Measurements from ENCODE around the gene BCAS4. TPM values are rescaled to one million over a fixed set of nuclear protein-coding genes. Genes with fewer than 3 reads are reported as not detected.

The BCAS4 gene
- total RNA-seq, 2 donors from 2014 or later = 9.5 to 25.2 TPM

DNA sequence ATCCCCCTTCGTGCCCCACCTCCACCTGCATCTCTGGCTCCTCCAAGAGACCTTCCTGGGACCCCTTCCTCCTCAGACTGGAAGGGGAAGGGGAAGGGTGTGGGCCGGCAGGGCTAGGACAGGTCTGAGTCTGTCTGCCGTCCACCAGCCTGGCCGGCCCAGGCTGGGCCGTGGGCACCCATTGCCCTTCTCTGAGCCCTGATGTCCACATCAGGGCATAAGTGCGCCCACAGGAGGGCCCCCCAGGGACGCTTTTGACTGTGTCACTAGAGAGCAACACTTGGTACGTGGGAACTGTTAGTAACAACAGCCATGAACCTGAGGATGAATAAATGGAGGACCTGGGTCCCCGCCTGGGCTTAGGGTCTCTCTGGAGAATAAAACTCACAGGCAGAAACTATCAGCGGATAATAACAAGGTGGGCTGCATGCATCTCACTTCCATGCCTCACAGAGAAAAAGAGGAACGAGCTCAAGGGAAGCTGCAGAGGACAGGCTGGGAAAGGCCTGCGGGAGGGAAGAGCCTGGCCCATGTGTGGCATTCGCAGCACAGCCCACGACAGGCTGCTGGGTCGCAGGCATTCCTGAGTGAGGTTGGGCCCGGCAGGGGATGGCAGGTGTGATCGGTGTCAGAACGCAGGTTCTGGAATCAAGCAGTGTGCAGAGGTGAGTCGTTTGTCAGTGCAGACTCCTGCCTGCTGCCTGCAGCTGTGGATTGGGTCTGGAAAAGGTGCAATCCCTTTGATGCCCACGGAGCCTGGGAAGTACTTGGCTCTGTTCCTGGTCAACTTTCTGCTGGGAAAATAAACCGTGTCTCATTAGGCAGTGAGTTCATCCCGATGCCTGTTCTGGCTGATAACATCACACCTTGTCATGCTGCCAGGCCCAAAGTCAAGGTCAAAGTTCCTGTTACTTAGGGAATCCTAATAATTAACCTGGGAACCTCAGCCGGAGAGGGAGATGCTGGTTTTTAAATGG, 60.9 kb downstream of the BCAS4 start:
- TF ChIP-seq, protein P1, sequence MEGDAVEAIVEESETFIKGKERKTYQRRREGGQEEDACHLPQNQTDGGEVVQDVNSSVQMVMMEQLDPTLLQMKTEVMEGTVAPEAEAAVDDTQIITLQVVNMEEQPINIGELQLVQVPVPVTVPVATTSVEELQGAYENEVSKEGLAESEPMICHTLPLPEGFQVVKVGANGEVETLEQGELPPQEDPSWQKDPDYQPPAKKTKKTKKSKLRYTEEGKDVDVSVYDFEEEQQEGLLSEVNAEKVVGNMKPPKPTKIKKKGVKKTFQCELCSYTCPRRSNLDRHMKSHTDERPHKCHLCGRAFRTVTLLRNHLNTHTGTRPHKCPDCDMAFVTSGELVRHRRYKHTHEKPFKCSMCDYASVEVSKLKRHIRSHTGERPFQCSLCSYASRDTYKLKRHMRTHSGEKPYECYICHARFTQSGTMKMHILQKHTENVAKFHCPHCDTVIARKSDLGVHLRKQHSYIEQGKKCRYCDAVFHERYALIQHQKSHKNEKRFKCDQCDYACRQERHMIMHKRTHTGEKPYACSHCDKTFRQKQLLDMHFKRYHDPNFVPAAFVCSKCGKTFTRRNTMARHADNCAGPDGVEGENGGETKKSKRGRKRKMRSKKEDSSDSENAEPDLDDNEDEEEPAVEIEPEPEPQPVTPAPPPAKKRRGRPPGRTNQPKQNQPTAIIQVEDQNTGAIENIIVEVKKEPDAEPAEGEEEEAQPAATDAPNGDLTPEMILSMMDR (conservative IDR thresholded peaks at IDR 0.05) = no peak
- WGBS, 2 experiments (ENCODE audit: insufficient coverage in 1 of 2, insufficient read length in 1 of 2) = 70 to 77% methylated on average over 18 to 23 of the region's 23 CpGs
- no peak overlapping the region for H3K4me3 Mint-ChIP-seq
- H3K9me3 Mint-ChIP-seq = no peaks in the 10 kb centered on the region
- peak; percentile 93 for DNase-seq
- peaks cover 13% of the 10 kb centered on the region for H3K4me1 ChIP-seq (ENCODE audit: control insufficient read depth, insufficient read depth, low read length)
- H3K36me3 ChIP-seq (ENCODE audit: control insufficient read depth, insufficient read depth, low read length) = no peaks in the 10 kb centered on the region
- H3K9me3 ChIP-seq (ENCODE audit: control insufficient read depth, low read length) = no peaks in the 10 kb centered on the region
- peak overlapping the region; percentile 55 for H3K9ac ChIP-seq (ENCODE audit: extremely low read depth, low read length, poor library complexity, severe bottlenecking)
- H3K4me1 Mint-ChIP-seq = peaks cover 18% of the 10 kb centered on the region
- no peaks in the 10 kb centered on the region for H3K36me3 Mint-ChIP-seq (ENCODE audit: low read depth)
- no peak overlapping the region for H3K27ac ChIP-seq (ENCODE audit: low read depth, low read length)
- peak overlapping the region; percentile 84 for H3K27ac Mint-ChIP-seq
- peak overlapping the region; percentile 3 for H3K4me3 ChIP-seq (ENCODE audit: low read length)
- H3K27me3 Mint-ChIP-seq (ENCODE audit: insufficient read depth) = no peaks in the 10 kb centered on the region
- H3K27me3 ChIP-seq (ENCODE audit: control insufficient read depth, insufficient read depth, low read length, poor library complexity, severe bottlenecking) = no peaks in the 10 kb centered on the region

DNA sequence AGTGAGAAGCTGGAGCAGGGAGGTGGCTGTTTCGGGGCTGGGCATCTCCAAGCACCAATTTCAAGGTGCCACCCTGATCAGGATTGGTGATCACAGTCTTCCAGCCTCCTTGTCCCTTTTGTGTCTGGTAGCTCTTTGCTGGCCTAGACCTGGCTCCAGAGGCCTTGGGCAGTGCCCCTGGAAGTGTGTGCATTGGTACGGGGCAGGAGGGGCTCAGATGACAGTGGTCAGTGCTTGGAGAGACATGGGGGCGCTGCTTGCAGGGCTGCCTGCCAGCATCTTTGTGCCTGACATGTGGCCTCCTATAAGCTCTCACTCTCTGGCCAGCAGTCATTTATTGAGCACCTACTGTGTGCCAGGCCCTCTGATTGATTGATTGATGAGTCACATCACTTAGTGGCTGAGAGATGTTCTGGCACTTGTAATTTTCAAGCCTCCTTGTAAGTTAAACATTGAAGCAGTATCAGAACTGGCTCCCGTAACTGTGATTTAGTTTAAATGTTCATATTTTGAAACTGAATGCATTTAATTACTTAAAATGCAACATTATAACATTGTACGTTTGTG, 61.7 kb downstream of the BCAS4 start:
- peak overlapping the region; percentile 84 for H3K27ac Mint-ChIP-seq
- Histone ChIP-seq H3K4me3 (ENCODE audit: low read length) (peak overlapping the region; percentile 3), H3K9ac (ENCODE audit: extremely low read depth, low read length, poor library complexity, severe bottlenecking) (no peak overlapping the region)

DNA sequence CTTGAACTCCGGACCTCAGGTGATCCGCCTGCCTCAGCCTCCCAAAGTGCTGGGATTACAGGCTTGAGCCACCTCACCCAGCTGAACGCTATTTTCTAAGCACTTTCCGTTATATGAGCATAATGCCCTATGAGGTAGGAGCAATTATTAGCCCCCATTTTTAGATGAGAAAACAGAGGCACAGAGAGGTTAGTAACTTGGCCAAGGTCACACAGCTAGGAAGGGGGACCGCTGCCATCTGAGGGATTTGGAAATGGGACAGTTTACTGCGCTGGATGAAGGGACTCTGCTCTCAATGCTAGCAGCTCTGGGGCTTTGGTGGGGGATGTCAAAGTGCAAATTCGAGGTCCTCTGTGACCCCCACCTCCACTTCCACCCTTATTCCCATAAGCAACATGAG, 62.5 kb downstream of the BCAS4 start:
- Mint-ChIP-seq H3K36me3 (ENCODE audit: low read depth) (no peaks in the 10 kb centered on the region), H3K4me1 (peaks cover 9% of the 10 kb centered on the region), H3K9me3 (no peaks in the 10 kb centered on the region), H3K27ac (no peak overlapping the region), H3K27me3 (ENCODE audit: insufficient read depth) (no peaks in the 10 kb centered on the region), H3K4me3 (no peak overlapping the region)
- no peak for DNase-seq
- H3K9me3 ChIP-seq (ENCODE audit: control insufficient read depth, low read length) = no peaks in the 10 kb centered on the region
- H3K27me3 ChIP-seq (ENCODE audit: control insufficient read depth, insufficient read depth, low read length, poor library complexity, severe bottlenecking) = no peaks in the 10 kb centered on the region
- 91 to 95% methylated on average over 4 to 6 of the region's 7 CpGs for WGBS, 2 experiments (ENCODE audit: insufficient coverage in 1 of 2, insufficient read length in 1 of 2)
- no peak overlapping the region for H3K27ac ChIP-seq (ENCODE audit: low read depth, low read length)
- H3K9ac ChIP-seq (ENCODE audit: extremely low read depth, low read length, poor library complexity, severe bottlenecking) = no peak overlapping the region
- TF ChIP-seq, protein P1 (conservative IDR thresholded peaks at IDR 0.05) = no peak
- no peak overlapping the region for H3K4me3 ChIP-seq (ENCODE audit: low read length)
- H3K4me1 ChIP-seq (ENCODE audit: control insufficient read depth, insufficient read depth, low read length) = peaks cover 13% of the 10 kb centered on the region
- no peaks in the 10 kb centered on the region for H3K36me3 ChIP-seq (ENCODE audit: control insufficient read depth, insufficient read depth, low read length)

More for the DNA sequence above, 61.7 kb downstream of the BCAS4 start:
- peaks cover 13% of the 10 kb centered on the region for H3K4me1 Mint-ChIP-seq
- no peak for DNase-seq
- H3K9me3 Mint-ChIP-seq = no peaks in the 10 kb centered on the region
- Histone ChIP-seq H3K4me1 (ENCODE audit: control insufficient read depth, insufficient read depth, low read length) (peaks cover 13% of the 10 kb centered on the region), H3K9me3 (ENCODE audit: control insufficient read depth, low read length) (no peaks in the 10 kb centered on the region), H3K27ac (ENCODE audit: low read depth, low read length) (no peak overlapping the region), H3K36me3 (ENCODE audit: control insufficient read depth, insufficient read depth, low read length) (no peaks in the 10 kb centered on the region), H3K27me3 (ENCODE audit: control insufficient read depth, insufficient read depth, low read length, poor library complexity, severe bottlenecking) (no peaks in the 10 kb centered on the region)
- TF ChIP-seq, protein P1 (conservative IDR thresholded peaks at IDR 0.05) = no peak
- WGBS, 2 experiments (ENCODE audit: insufficient coverage in 1 of 2, insufficient read length in 1 of 2) = 90 to 92% methylated on average over 3 to 5 of the region's 5 CpGs
- H3K4me3 Mint-ChIP-seq = no peak overlapping the region
- H3K27me3 Mint-ChIP-seq (ENCODE audit: insufficient read depth) = no peaks in the 10 kb centered on the region
- no peaks in the 10 kb centered on the region for H3K36me3 Mint-ChIP-seq (ENCODE audit: low read depth)

Measured in endodermal cell (in vitro differentiated cells).